Spleen (tissue), 7 donors: ENCODE data around the gene LSG1.

Experiments used
- CTCF ChIP-seq, 11 experiments: fragments of 200-600 bp in 7 of 11; fragments of 450-650 bp in 4 of 11; sonication (generic) in 4 of 11; IDR thresholded peaks in 8 of 11; conservative IDR thresholded peaks in 3 of 11; 1 replicate in 7 of 11; 2 replicates in 4 of 11; pipeline versions ENCODE4 v1.4.0 to v1.8.0; 2016 to 2021; ENCODE audit warnings: antibody characterized with exemption in 11 of 11, inconsistent platforms in 4 of 11, mild to moderate bottlenecking in 1 of 11
- POLR2AphosphoS5 ChIP-seq, 3 donors: sonication (generic); formaldehyde crosslinking; IDR thresholded peaks; one replicate each; pipeline ENCODE4 v1.5.1; 2017; ENCODE audit warnings: antibody characterized with exemption in 3 of 3
- donor health status: DM: no; HTN: no; CAD: no; lungs with moderate emphysema.
- donor health status: DM: no; HTN: no; CAD: no.
- donor health status: DM: no; HTN: no; CAD: no.

- TF ChIP-seq CTCF (IDR thresholded peaks at IDR 0.05 in 8 of 11, conservative IDR thresholded peaks at IDR 0.05 in 3 of 11) (no peak), POLR2AphosphoS5 (IDR thresholded peaks at IDR 0.05) (no peak)
Observed at GRCh38 chr3:194715022-194715800, 43.2 kb upstream of the LSG1 start.
